H1 (cell line): ENCODE measurements around the gene NGEF. TPM values are rescaled to one million over a fixed set of nuclear protein-coding genes. Genes with fewer than 3 reads are reported as not detected.

Source experiments
- CEBPB ChIP-seq: IDR thresholded peaks from 2 replicates; pipeline ENCODE4 v1.6.1; 2012; ENCODE audit warnings: low read depth, low read length
- KDM5A ChIP-seq: fragments of 200-600 bp; IDR thresholded peaks from 2 replicates; pipeline ENCODE4 v1.7.1; 2012; ENCODE audit warnings: mild to moderate bottlenecking, low read length, inconsistent platforms, mixed read lengths
- SAP30 ChIP-seq: fragments of 300-600 bp; sonication (generic); IDR thresholded peaks from 2 replicates; pipeline ENCODE4 v1.7.1; 2012; ENCODE audit warnings: low read length, moderate library complexity, mild to moderate bottlenecking, inconsistent platforms; ENCODE audit not compliant: insufficient read depth, insufficient replicate concordance
- polyA plus RNA-seq, 7 experiments: library from polyadenylated mRNA; depleted of rRNA in 3 of 7; stranded (reverse) in 5 of 7; unstranded in 2 of 7; fragments of >200 nt in 5 of 7; fragments of 200-250 nt in 2 of 7; gene quantifications; 1 replicate in 5 of 7; 2 replicates in 1 of 7; 4 replicates in 1 of 7; pipeline versions ENCODE4 v1.2.1 to v1.2.3, GENCODE V29; 2011 to 2013; ENCODE audit warnings: missing spikeins in 2 of 7, mixed read lengths in 2 of 7
- total RNA-seq: library from RNA; stranded (reverse); fragmentation: NEBNext Ultra II Directional; extraction: Animal tissue kit (Norgen Biotek cat#: 25700); gene quantifications from 2 replicates; pipeline ENCODE4 v1.2.1, GENCODE V29; 2021

NGEF gene
- total and polyA plus RNA-seq, 2 of the 8 experiments (the other 6 are each of a cell fraction or from before 2014, with no cell fraction given) = 2.7 to 3.2 TPM

DNA sequence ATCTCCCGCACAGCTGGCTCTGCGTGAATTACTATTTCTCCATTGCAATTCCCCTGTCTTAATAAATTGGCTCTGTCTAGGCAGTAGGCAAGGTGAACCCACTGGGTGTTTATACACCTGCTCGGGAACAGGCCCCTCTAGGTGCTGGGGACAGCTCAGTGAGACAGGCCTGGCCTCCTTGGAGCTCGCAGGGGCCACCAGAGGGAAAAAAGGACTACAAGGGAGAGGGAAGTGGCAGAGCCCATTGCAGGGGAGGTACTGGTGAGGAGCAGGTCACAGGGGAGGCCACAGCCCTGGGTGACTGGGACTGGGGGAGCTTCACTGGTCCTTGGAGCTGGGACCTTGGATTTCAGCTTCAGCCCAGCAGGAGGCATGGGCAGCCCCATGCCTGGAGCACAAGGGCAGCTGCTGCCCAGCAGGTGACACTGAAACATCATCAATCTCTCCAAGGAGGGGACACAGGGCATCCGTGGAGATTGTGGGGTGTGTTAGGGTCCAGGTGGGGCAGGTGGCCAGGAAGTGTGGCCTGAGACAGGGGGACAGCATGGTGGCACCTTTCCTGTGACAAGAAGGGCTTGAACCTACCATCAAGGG, 31.2 kb downstream of the NGEF start (continued):
- TF ChIP-seq KDM5A (no peak), CEBPB (no peak), SAP30 (no peak)
